ENCODE measurements around the gene CLDN3. TPM values are rescaled to one million over a fixed set of nuclear protein-coding genes. Genes with fewer than 3 reads are reported as not detected.
"Not testable (repeated sequence)": the region's sequence is repeated elsewhere in the genome, so short reads cannot be mapped to it uniquely, and the experiment has no call there.

The CLDN3 gene, protein sequence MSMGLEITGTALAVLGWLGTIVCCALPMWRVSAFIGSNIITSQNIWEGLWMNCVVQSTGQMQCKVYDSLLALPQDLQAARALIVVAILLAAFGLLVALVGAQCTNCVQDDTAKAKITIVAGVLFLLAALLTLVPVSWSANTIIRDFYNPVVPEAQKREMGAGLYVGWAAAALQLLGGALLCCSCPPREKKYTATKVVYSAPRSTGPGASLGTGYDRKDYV
- total RNA-seq (not detected), total RNA-seq (0 reads per million in 2 donors)

DNA sequence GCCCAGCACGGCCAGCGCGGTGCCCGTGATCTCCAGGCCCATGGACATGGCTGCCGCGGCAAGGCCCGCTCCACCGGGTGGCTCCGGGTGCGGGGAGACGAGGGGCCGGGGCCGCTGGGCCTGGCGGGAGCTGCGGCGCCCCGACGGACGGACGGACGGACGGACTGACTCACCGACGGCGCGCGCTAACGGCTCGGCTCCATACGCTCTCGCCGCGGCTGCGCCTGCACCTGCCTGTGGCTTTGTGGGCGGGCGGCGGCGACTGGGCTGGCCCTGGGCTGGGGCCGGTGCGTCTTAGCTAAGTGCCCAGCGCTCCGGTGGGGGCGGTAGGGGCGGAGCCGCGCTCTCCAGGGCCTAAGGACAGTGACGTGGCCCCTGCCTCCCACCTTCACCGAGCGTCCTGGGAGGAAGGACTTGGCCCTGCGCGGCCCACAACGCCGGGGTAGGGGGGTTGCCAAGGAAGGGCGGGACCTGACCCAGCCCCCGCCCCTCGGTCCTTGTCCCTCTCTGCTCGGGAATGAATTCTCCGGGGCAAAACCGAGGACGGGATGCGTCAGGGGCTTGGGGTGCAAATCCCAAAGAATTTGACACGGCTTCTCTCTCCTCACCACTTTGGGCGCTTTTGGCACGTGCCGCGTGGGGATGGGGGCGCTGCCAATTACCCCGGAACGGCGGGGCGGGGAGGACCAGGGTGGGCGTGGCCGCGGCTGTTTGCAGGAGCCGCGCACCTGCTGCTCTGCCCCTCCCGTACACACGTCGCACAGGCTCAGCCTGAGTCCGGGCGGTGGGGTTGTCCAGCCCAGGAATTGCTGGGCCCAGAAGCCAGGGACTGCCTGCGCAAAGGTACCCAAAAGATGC is at the start of gene CLDN3:
Gene CLDN3, minus strand, starts transcription at position 269 of the 858 bp plus-strand sequence. Its CDS starts 221 bp downstream, at position 48.
- H3K4me1 Mint-ChIP-seq = peaks cover 8% of the 10 kb centered on the region
- H3K9me3 ChIP-seq (ENCODE audit: control insufficient read depth, low read length, poor library complexity, severe bottlenecking) = no peaks in the 10 kb centered on the region
- H3K4me3 Mint-ChIP-seq = peak within 1 kb of the TSS; percentile 76
- H3K36me3 Mint-ChIP-seq (ENCODE audit: low read depth) = peaks cover 3% of the 10 kb centered on the region
- no peak within 1 kb of the TSS for H3K27ac Mint-ChIP-seq
- ATAC-seq = peak; percentile 40
- H3K27me3 Mint-ChIP-seq = peaks cover 62% of the 10 kb centered on the region
- no peak for DNase-seq

DNA sequence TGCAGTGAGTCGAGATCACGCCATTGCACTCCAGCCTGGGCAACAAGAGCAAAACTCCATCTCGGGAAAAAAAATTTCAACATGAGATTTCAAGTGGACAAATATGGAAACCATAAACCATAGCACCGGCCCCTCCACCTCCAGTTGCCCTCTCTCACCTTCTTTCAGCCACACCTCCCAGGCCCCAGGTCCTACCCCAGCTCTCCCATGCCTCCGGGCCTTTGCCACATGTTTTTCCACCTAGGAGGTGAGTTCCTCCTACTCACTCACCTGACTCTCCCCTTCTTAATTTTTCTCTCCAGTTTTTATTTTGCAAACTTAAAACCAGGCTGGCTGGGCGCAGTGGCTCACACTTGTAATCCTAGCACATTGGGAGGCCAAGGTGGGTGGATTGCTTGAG is 47.1 kb upstream of the CLDN3 start:
- no peak for ATAC-seq
- H3K9me3 ChIP-seq (ENCODE audit: control insufficient read depth, low read length, poor library complexity, severe bottlenecking) = no peaks in the 10 kb centered on the region
- Mint-ChIP-seq H3K4me1 (peaks cover 3% of the 10 kb centered on the region), H3K36me3 (ENCODE audit: low read depth) (peaks cover 5% of the 10 kb centered on the region), H3K4me3 (no peak overlapping the region), H3K27ac (no peak overlapping the region), H3K27me3 (peaks cover 17% of the 10 kb centered on the region)
- DNase-seq = no peak

DNA sequence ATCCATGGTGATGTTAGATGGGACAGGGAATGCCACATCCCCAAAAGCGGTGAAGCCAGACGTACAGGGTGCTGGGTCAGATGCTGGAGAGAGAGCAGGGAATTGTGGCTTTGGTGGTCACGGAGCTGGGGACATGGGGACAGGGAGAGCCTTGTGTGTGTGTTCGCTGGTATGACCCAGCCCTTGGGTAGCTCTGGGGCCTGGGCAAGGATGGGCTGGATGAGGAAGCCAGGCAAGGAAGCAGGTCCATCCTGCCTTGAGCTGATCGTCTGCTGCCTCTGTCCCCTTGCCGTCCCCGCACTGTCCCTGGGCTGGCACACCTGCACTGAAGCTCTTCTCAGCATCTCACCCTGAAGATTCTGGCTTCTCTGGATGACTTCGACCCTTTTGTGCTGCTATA is 45.4 kb upstream of the CLDN3 start:
- H3K27ac Mint-ChIP-seq = no peak overlapping the region
- no peaks in the 10 kb centered on the region for H3K9me3 ChIP-seq (ENCODE audit: control insufficient read depth, low read length, poor library complexity, severe bottlenecking)
- DNase-seq (no peak), ATAC-seq (no peak)
- no peak overlapping the region for H3K4me3 Mint-ChIP-seq
- H3K4me1 Mint-ChIP-seq = peaks cover 3% of the 10 kb centered on the region
- H3K36me3 Mint-ChIP-seq (ENCODE audit: low read depth) = peaks cover 5% of the 10 kb centered on the region
- H3K27me3 Mint-ChIP-seq = peaks cover 23% of the 10 kb centered on the region

DNA sequence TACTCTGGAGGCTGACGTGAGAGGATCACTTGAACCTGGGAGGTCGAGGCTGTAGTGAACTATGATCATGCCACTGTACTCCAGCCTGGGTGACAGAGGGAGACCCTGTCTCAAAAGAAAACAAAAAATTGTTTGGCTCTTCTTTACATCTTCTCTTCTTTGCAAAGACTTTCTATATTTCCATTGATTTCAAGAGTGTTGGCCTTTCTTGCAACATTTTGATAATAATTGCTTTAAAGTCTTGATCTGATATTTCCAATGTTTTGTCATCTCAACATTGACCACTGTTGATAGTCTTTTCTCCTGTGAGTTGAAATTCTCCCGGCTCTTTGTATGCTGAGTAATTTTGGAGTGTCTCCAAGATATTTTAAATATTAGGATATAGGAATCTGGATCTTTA is 42.9 kb upstream of the CLDN3 start:
- H3K4me1 Mint-ChIP-seq = peaks cover 3% of the 10 kb centered on the region
- no peak overlapping the region for H3K27ac Mint-ChIP-seq
- peaks cover under 1% of the 10 kb centered on the region for H3K36me3 Mint-ChIP-seq (ENCODE audit: low read depth)
- H3K9me3 ChIP-seq (ENCODE audit: control insufficient read depth, low read length, poor library complexity, severe bottlenecking) = no peaks in the 10 kb centered on the region
- no peak for DNase-seq
- ATAC-seq = no peak
- no peak overlapping the region for H3K4me3 Mint-ChIP-seq
- H3K27me3 Mint-ChIP-seq = peaks cover 18% of the 10 kb centered on the region

DNA sequence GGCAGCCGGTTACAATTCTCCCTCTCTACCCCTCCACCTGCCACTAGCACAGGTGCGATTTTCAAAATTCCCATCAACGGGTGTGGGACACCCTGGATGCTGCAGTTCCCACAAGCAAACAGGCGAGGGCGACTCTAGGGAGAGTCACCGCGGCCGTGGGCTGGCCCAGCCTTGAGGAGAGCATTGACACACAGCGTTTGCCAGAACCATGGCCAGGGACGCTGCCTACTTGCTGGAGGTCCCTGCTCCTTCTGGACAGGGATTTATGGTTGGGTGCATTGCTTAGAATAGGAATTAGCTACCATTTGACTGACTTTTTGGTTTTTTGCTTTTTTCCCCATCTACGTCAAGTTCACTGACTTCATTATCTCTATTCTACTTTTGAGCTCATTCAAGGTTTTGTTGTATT is 41.7 kb upstream of the CLDN3 start:
- Mint-ChIP-seq H3K27me3 (peaks cover 12% of the 10 kb centered on the region), H3K4me3 (no peak overlapping the region), H3K4me1 (no peaks in the 10 kb centered on the region), H3K27ac (no peak overlapping the region), H3K36me3 (ENCODE audit: low read depth) (no peaks in the 10 kb centered on the region)
- ATAC-seq (peak; percentile 83), DNase-seq (peak in 2 of 3 donors; percentile 16 to 48)
- H3K9me3 ChIP-seq (ENCODE audit: control insufficient read depth, low read length, poor library complexity, severe bottlenecking) = no peaks in the 10 kb centered on the region

DNA sequence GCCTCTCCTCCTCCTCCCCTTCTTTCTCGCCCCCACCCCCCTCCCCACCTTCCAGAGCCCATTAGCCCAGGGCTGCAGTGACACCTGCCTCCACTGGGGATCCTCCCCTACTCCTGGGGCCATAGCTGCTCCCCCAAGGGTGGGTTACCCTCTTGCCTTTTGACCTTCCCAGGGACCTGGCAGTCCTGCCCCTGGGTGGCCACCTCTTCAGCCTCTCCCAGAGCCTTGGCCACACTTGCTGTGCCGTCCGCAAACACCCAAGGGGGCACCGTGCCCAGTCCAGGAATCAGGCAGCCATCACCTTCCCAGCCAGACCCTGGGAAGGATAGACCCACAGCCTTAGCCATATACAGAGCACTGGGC is 40.9 kb upstream of the CLDN3 start:
- peaks cover 12% of the 10 kb centered on the region for H3K27me3 Mint-ChIP-seq
- H3K4me1 Mint-ChIP-seq = no peaks in the 10 kb centered on the region
- DNase-seq (no peak), ATAC-seq (no peak)
- no peak overlapping the region for H3K4me3 Mint-ChIP-seq
- no peak overlapping the region for H3K27ac Mint-ChIP-seq
- no peaks in the 10 kb centered on the region for H3K9me3 ChIP-seq (ENCODE audit: control insufficient read depth, low read length, poor library complexity, severe bottlenecking)
- no peaks in the 10 kb centered on the region for H3K36me3 Mint-ChIP-seq (ENCODE audit: low read depth)

DNA sequence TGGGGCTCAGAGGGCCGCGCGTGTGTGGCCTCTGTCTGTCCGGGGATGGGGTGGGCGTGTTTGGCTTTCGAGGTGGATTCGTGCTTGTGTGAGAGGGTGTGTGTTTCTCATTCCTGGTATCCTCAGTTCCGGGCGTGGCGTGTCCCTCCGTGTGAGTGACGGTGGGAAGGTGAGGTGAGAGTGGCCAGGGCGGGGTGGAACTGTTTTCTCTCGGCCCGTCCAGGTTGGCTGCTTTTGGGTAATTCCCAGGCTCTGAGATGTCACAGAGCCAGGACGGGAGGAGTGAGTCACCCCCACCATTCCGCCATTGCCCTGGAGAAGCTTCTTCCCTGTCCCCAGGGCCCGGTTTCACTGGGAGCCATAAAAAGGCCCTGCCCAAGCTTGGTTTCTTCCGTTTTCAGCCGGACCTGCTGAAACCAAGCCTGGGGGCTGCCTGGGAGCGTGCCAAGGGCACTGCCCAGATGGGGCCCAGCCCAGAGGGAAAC is 39.4 kb upstream of the CLDN3 start:
- Mint-ChIP-seq H3K36me3 (ENCODE audit: low read depth) (peaks cover 3% of the 10 kb centered on the region), H3K27me3 (peaks cover 11% of the 10 kb centered on the region), H3K4me1 (no peaks in the 10 kb centered on the region)

DNA sequence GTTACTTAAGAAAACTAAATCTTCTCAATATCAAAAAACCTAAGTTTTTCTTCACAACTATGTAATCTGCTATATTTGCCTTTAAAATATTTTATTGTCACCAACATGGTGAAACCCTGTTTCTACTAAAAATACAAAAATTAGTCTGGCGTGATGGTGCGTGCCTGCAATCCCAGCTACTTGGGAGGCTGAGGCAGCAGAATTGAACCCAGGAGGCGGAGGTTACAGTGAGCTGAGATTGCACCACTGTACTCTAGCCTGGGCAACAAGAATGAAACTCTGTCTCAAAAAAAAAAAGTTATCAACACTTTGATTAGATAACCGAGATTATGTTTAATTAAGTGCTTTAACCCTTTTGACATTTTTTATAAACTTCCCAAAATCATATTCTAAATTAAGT is 32.4 kb upstream of the CLDN3 start:
- Mint-ChIP-seq H3K4me1 (no peaks in the 10 kb centered on the region), H3K27me3 (peaks cover 23% of the 10 kb centered on the region), H3K36me3 (ENCODE audit: low read depth) (peaks cover 6% of the 10 kb centered on the region), H3K27ac (no peak overlapping the region), H3K4me3 (no peak overlapping the region)
- ATAC-seq (no peak), DNase-seq (no peak)
- H3K9me3 ChIP-seq (ENCODE audit: control insufficient read depth, low read length, poor library complexity, severe bottlenecking) = no peaks in the 10 kb centered on the region

More for the DNA sequence above, 39.4 kb upstream of the CLDN3 start:
- no peaks in the 10 kb centered on the region for H3K9me3 ChIP-seq (ENCODE audit: control insufficient read depth, low read length, poor library complexity, severe bottlenecking)
- ATAC-seq = no peak
- no peak for DNase-seq
- H3K4me3 Mint-ChIP-seq = no peak overlapping the region
- no peak overlapping the region for H3K27ac Mint-ChIP-seq

DNA sequence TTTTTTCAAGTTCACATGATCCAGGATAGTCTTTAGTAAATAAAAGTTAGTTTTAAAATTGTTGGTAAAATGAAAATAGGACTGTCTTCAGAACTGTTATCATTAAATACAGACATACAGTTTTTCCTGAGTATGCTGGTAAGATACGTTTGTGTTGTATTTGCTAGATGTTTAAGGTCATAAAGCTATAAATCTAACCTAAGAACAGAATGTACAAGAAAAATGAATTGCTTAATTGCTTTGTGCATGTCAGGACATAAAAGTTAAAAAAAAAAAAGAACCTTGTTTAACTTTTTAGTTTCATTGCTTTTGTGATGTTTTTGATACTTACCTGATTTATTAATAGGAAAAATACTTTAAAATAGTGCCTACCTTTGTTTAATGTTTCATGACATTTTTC is 31.5 kb upstream of the CLDN3 start:
- H3K9me3 ChIP-seq (ENCODE audit: control insufficient read depth, low read length, poor library complexity, severe bottlenecking) = no peaks in the 10 kb centered on the region
- H3K27me3 Mint-ChIP-seq = peaks cover 23% of the 10 kb centered on the region
- H3K4me1 Mint-ChIP-seq = no peaks in the 10 kb centered on the region
- ATAC-seq = no peak
- H3K27ac Mint-ChIP-seq = no peak overlapping the region
- H3K4me3 Mint-ChIP-seq = no peak overlapping the region
- H3K36me3 Mint-ChIP-seq (ENCODE audit: low read depth) = peaks cover 6% of the 10 kb centered on the region
- no peak for DNase-seq

DNA sequence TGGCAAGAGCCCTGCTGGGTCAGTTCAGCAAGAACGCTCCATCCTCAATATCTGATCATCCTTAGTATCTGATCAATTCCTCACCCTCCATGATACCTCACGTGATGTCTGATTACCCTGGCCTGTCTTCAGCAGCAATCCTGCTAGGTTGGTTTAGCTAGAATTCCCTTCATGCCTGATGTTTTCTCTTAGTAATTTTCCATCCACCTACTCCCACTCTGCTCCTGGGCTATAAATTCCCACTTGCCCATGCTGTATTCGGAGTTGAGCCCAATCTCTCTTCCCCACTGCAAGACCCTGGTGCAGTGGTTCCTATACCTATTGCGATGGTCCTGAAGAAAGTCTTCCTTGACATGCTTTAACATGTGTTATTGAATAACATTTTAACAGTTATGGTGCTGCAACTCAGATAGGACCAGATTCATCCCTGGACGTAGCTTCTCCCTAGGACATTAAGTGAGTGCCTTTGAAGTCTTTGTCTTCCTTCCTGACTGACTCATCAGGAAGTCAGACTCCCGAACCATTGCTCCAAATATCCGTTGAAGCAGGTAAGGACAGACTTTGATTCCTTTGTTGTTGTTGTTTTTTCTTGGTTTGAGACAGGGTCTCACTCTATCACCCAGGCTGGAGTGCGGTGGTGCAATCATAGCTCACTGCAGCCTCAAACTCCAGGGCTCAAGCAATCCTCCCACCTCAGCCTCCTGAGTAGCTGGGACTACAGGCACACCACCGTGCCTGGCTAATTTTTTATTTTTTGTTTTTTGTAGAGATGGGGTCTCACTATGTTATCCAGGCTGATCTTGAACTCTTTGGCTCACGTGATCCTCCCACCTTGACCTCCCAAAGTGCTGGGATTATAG is 29.4 kb upstream of the CLDN3 start:
- Mint-ChIP-seq H3K36me3 (ENCODE audit: low read depth) (peaks cover 3% of the 10 kb centered on the region), H3K27ac (no peak overlapping the region), H3K27me3 (peaks cover 26% of the 10 kb centered on the region), H3K4me3 (no peak overlapping the region), H3K4me1 (no peaks in the 10 kb centered on the region)
- no peak for DNase-seq
- no peaks in the 10 kb centered on the region for H3K9me3 ChIP-seq (ENCODE audit: control insufficient read depth, low read length, poor library complexity, severe bottlenecking)
- no peak for ATAC-seq

DNA sequence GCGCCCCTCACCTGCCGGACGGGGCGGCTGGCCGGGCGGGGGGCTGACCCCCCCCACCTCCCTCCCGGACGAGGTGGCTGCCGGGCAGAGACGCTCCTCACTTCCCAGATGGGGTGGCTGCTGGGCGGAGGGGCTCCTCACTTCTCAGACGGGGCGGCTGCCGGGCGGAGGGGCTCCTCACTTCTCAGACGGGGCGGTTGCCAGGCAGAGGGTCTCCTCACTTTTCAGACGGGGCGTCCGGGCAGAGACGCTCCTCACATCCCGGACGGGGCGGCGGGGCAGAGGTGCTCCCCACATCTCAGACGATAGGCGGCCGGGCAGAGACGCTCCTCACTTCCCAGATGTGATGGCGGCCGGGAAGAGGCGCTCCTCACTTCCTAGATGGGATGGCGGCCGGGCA is 27.1 kb upstream of the CLDN3 start:
- not testable (repeated sequence) for H3K4me3 Mint-ChIP-seq; DNase-seq; H3K9me3 ChIP-seq (ENCODE audit: control insufficient read depth, low read length, poor library complexity, severe bottlenecking); H3K4me1 Mint-ChIP-seq; H3K36me3 Mint-ChIP-seq (ENCODE audit: low read depth); ATAC-seq; H3K27ac Mint-ChIP-seq
- H3K27me3 Mint-ChIP-seq = peaks cover 25% of the 10 kb centered on the region

DNA sequence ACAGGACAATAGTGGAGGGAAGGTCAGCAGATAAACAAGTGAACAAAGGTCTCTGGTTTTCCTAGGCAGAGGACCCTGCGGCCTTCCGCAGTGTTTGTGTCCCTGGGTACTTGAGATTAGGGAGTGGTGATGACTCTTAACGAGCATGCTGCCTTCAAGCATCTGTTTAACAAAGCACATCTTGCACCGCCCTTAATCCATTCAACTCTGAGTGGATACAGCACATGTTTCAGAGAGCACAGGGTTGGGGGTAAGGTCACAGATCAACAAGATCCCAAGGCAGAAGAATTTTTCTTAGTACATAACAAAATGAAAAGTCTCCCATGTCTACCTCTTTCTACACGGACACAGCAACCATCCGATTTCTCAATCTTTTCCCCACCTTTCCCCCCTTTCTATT is 26.6 kb upstream of the CLDN3 start:
- DNase-seq; H3K27ac Mint-ChIP-seq; H3K9me3 ChIP-seq (ENCODE audit: control insufficient read depth, low read length, poor library complexity, severe bottlenecking); ATAC-seq; H3K4me3 Mint-ChIP-seq; H3K36me3 Mint-ChIP-seq (ENCODE audit: low read depth); H3K4me1 Mint-ChIP-seq: not testable (repeated sequence)
- H3K27me3 Mint-ChIP-seq = peaks cover 25% of the 10 kb centered on the region

DNA sequence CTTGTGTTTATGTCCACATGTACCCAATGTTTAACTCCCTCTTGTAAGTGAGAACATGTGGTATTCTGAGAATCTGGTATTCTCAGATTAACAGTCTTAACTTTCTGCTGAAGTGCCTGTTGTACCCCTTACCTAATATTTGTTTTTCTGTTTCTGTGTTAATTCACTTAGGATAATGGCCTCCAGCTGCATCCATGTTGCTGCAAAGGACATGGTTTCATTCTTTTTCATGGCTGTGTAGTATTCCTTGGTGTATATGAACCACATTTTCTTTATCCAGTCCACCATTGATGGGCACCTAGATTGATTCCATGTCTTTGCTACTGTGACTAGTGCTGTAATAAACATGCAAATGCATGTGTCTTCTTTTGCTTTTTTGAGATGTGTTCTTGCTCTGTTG is 25.1 kb upstream of the CLDN3 start:
- H3K36me3 Mint-ChIP-seq (ENCODE audit: low read depth); H3K4me1 Mint-ChIP-seq; H3K9me3 ChIP-seq (ENCODE audit: control insufficient read depth, low read length, poor library complexity, severe bottlenecking); DNase-seq; ATAC-seq; H3K4me3 Mint-ChIP-seq; H3K27ac Mint-ChIP-seq: not testable (repeated sequence)
- H3K27me3 Mint-ChIP-seq = peaks cover 19% of the 10 kb centered on the region

Measured in T-helper 17 cell (primary cell).